Stimulated activated CD8-positive, alpha-beta memory T cell treated with anti-CD3 and anti-CD28 coated beads, Interleukin-2, amount 100 ng/mL, for 48 hours (primary cell): ENCODE data around the gene TTN.

Source experiments
- DNase-seq, 2 donors: peaks; one replicate each; pipeline ENCODE4 v3.0.0-alpha.2; 2020; ENCODE audit warnings: low read depth in 2 of 2

TTN gene

DNA sequence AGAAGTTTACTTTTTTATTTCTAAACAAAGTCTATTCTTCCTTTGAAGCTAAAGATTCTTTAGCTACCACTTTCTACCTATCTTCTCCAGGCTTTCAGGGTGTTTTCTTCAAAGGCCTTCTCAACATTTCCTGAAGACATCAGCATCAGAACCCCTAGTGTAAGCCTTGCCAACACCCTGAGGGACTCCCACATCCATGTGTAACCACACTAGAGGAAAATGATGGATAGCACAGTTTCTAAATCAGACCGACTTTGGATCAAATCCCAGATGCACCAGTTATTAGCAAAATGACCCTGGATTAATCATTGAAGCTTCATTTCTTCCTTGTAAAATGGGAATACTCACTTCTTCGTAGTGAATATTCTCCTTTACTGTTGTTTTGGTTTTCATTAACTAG, 4.7 kb upstream of the TTN start:
- DNase-seq, result no peak

- DNase-seq, result no peak
Measured at GRCh38 chr2:178811045-178811444, 3.8 kb upstream of the TTN start.

- no peak for DNase-seq
Measured at GRCh38 chr2:178810422-178810821, 3.2 kb upstream of the TTN start.

GRCh38 chr2:178806543-178806942, 680 bp downstream of the TTN start:
- DNase-seq, result no peak

- no peak for DNase-seq
Measured at GRCh38 chr2:178805457-178805856, 1.8 kb downstream of the TTN start.

GRCh38 chr2:178804791-178805190, 2.4 kb downstream of the TTN start:
- no peak for DNase-seq

- DNase-seq, result no peak
Measured at GRCh38 chr2:178800510-178800909, 6.7 kb downstream of the TTN start.

DNA sequence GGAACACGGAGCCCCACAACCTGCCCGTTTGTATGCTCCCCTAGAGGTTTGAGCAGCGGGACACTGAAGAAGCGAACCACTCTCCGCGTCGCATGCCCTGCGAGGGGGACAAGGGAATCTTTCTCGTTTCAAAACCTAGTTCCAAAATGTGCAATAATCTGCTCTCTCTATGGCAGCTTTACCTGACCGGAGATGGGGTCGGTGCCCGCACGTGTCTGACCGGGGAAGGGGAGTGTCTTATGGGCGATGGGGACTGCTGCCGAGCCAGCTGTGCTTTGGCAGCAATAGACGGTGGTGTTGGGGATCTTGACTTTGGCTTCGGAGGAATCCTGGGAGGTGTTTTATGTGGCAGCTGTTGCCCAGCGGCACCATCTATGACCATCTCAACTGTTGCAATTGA, 7.9 kb downstream of the TTN start:
- no peak for DNase-seq

- no peak for DNase-seq
Measured at GRCh38 chr2:178796079-178796677, 11.0 kb downstream of the TTN start.

- DNase-seq, result no peak
Measured at GRCh38 chr2:178787934-178788333, 19.3 kb downstream of the TTN start.

DNA sequence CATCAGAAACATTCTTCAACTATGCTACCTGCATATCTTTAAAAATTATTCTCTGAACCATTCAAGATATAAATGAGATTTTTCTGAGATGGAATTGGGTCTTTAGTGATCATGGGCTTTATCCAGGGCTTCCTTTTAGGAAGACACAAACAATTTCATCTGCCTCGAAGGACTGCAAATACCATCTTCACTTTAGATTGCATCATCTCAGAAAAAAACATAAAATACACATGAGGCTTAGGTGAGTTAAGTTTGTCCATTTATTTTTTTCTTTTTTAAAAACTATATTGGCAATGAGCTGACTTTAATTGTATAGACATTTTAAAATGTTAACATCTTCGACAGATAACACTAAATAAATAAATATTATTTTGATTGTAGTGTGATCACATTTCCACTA, 20.1 kb downstream of the TTN start:
- no peak for DNase-seq

DNA sequence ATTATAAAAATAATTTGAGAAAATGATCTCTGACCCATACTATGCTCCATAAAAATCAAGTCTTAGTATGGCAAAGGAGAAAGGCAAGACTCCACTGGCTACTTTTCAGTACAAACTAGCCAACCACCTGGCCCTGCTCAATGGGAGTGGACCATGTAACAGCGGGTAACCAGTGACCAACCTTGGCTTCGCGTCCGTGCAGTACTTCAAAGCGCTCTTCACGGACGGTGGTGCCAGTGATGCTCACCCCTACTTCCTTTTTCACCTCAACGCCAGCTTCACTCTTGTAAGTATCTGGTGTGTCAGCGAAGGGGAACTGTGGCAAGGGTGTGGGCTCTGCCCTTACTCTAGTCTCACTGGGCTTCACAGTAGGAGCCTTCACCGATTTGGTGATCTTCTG, 23.3 kb downstream of the TTN start:
- no peak for DNase-seq

DNA sequence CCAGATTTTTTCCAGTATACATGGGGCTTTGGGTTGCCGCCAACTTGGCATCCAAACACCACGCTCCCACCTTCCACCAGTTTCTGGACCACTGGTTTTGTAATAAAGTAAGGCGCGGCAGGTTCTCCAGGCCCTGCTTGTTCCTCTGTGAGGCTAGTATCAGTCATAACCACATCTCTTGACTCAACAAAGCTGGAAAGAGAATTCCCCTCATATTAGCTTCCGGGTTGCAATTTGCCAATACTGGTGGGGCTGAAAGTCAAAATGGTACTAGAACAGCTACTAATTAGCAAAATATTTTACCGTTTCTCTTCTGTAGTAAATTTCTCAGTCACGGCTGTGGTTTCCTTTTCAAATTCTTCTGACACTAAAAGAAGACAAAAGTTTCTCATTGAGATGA, 25.0 kb downstream of the TTN start:
- no peak for DNase-seq

DNA sequence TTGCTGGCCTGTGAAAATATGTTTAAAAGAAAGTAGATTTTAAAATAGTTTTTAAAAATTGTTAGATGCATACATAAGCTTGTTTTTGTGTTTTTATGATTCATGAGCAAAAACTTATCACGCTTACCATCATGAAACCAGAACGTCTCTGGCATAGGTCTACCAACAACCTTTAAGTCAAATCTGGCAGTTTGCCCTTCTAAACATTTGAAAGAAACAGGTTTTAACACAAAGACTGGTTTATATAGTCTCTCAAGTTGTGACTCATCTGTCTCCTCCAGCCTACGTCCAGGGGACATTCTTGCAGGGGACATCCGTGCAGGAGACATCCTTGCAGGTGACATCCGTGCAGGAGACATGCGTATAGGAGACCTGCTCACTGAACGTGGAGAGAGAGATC, 29.6 kb downstream of the TTN start:
- DNase-seq, result no peak

DNA sequence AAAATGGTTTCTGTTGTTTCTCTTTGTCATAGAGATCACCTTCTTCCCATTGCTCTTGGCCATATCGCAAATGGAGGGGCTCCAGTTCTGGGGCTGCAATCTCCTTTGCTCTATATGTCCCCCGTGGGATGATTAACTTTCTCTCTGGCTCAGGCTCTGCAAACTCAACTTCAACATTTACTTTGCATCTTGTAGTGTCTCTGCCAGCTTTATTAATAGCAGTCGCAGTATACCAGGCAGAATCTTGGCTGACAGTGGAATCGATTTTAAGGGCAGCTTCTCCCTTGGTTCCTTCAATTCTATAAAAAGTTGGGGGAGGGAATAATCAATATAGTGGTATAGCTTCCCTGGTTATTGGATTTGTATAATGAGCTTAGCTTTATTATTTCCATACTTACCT, 30.5 kb downstream of the TTN start:
- DNase-seq, result no peak

DNA sequence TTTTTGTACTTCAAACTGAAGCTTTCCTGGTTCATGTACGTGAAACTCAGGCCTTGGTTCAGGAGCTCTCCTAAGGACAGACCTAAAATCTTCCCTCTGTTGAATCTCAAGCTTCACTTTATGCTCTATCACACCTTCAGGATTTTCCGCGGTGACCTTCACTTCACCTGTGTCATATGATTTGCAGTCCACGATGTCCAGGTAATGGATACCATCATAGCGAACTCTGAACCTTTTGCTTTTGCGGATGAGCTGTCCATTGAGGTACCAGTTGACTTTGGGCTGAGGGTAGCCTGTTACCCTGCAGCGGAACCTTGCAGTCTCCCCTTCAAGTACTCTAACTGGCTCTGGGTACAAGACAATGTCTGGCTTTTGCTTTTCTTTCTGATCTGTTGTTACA, 31.2 kb downstream of the TTN start:
- no peak for DNase-seq

DNA sequence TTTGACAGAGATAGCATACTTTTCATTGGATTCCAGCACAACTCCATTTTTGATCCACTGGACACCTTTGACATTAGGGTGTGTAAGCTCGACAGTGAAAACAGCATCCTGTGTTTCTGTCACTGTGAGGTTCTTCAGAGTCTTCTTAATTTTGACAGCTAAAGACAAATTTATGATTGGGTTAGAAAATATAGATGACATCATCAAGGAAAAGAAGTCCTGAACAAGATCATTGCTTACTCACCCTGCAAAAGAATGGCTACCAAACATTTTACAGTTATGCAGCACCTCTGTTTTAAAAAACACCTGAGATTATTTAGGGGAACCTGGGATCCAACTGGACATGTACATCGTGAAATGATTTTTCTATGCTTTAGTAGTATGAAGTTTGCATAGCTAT, 36.7 kb downstream of the TTN start:
- no peak for DNase-seq

- no peak for DNase-seq
Measured at GRCh38 chr2:178767094-178768060, 39.8 kb downstream of the TTN start.

GRCh38 chr2:178764097-178764496, 43.1 kb downstream of the TTN start:
- DNase-seq, result no peak

GRCh38 chr2:178761759-178762371, 45.4 kb downstream of the TTN start:
- DNase-seq, result peak in 1 of 2 donors; percentile 2

GRCh38 chr2:178756843-178757242, 50.4 kb downstream of the TTN start:
- DNase-seq, result no peak

- DNase-seq, result no peak
Measured at GRCh38 chr2:178756343-178756742, 50.9 kb downstream of the TTN start.

DNA sequence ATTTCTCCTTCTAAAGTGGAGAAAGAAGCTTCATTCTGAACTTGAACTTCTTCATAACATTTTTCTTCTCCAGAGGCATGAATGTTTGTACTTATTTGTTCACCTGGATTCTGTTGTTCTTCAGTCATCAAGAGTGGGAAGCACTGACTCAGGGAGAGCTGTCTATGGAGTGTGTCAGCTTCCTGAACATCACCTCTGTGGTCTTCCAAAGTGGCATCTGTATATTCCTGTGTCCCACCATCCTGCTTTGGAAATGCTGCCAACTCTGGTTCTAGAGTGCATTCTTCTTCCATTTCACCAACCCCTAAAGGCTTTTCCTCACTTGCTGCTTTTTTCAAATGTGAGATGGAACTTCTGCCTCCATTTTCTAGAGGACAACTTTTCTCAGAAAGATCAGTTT, 59.5 kb downstream of the TTN start:
- no peak for DNase-seq
